ENCODE measurements around the gene AGBL4. TPM values are rescaled to one million over a fixed set of nuclear protein-coding genes. Genes with fewer than 3 reads are reported as not detected.

AGBL4 gene
- total RNA-seq, 5 donors from 2014 or later (not counting 1 experiment from before 2014, with no cell fraction given): 0.58 TPM; not detected in 4

DNA sequence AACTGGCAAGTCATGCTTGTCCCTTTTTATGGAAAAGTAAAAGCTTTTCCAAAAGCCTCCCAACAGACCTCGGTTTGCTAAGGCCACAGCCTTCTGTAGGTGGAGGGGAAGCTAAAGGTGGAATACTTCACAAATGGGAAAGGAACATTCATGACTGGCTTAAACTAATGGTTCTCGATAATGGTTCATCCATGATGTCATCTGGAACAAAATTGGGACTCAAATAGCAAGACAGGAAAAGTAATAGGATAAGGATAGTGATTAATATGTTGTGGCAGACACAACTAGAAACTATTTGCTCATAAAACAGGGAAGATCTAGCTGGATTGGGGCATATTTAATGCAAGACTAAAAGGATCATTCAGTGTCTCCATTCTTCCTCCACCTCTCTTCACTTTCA lies 1535.0 kb downstream of the AGBL4 start:
- Histone ChIP-seq H3K36me3 (ENCODE audit: control insufficient read depth in 2 of 2, extremely low read depth in 1 of 2, insufficient read depth in 1 of 2, low read length in 1 of 2) (no peaks in the 10 kb centered on the region), H3K9me3 (no peaks in the 10 kb centered on the region), H3K27ac (ENCODE audit: low read length) (no peak overlapping the region), H3K4me1 (ENCODE audit: control insufficient read depth in 1 of 2, extremely low read depth in 1 of 2, insufficient read depth in 2 of 2, low read length in 2 of 2) (no peaks in the 10 kb centered on the region), H3K27me3 (replicated peaks in 1 of 2; ENCODE audit: control insufficient read depth in 2 of 2, extremely low read depth in 1 of 2, insufficient read depth in 2 of 2, low read length in 1 of 2) (no peaks in the 10 kb centered on the region), H3K4me3 (ENCODE audit: control insufficient read depth in 1 of 2, extremely low read depth in 1 of 2, low read length in 1 of 2) (no peak overlapping the region)
- ATAC-seq (replicated peaks in 1 of 4): no peak
- H3K27me3 Mint-ChIP-seq: peaks cover 2 to 7% of the 10 kb centered on the region in 2 donors
- DNase-seq: no peak
- no peaks in the 10 kb centered on the region for H3K9me3 Mint-ChIP-seq
- 69% methylated on average over 2 of the region's 2 CpGs for WGBS (ENCODE audit: insufficient coverage)
- H3K36me3 Mint-ChIP-seq: no peaks in the 10 kb centered on the region
- no peaks in the 10 kb centered on the region for H3K4me1 Mint-ChIP-seq
- H3K27ac Mint-ChIP-seq: no peak overlapping the region
- H3K4me3 Mint-ChIP-seq: no peak overlapping the region
- POLR2A ChIA-PET: no interaction called here
- CTCF ChIA-PET: no interaction called here

Other genes with a start within 250 kb of the AGBL4 start
- not detected for gene ELAVL4, start 85.0 kb upstream of the AGBL4 start, total RNA-seq